AG08396 (cell line): Measurements from ENCODE around the gene RCN2.

Experiments
- DNase-seq: peaks from one replicate; pipeline ENCODE4 v3.0.0; 2012; ENCODE audit warnings: low spot score, mixed read lengths

Gene RCN2

DNA sequence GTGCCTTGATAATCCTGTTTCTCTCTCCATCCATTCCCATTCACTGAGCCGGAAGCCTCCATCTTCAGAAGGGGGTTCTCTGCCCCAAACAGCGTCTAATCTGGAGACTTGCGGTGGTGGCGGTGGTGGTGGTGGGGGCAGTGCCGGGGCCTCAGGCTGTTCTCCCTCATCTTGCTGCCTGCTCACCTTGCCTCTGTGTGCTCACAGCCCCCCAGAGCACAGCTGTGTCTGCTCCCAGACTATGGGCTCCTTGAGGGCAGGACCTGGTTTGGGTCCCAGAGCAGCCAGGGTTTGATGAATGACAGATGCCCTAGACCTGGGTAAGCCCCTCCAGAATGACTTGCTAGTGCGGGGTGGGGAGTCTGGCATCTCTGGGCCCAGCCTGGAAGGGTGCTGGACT is 62.9 kb downstream of the RCN2 start:
- DNase-seq = no peak

DNA sequence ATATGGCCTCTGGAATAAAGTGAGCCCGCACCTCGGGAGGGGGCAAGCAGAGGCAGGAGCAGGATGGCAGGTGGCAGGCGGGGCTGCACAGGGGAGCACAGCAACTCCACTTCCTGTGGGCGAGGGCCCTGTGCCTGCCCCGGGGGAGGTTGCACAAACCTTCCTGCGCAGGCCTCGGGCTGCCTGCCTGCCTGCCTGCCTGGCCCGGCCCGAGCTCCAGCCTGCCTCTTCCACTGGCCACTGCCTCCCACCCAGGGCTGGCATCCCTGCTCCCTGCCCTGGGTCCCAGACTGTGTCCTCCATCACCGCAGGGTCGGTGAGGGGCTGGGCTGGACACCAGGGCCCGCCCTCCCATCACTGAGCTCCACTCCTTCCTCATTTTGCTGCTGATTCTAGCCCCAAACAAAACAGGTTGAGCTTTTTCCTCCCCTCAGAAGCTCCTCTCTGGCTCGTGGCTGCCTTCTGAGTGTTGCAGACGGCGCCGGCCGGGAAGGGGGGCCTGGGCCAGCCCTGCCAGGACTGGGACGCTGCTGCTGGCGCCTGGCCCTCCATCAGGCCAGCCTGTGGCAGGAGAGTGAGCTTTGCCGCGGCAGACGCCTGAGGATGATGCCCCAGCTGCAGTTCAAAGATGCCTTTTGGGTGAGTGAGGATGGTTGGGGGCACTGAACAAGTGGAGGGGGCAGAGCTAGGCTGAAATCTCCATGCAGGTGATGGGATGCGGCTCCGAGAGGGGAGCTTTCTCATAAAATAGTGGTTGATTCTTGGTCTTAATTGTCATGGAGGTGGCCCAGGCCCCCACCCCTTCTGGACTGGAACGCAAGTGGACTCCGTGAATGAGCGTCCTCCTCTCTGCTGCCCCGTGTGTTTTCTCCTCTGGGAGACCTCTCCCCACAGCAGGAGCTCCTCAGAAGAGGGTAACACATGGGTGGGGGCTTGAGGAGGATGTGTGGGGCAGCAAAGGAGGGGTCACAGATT is 63.7 kb downstream of the RCN2 start, which contains the start of gene PSTPIP1:
TSS of gene PSTPIP1 (plus strand) at position 156 of the 975 bp plus-strand sequence. CDS start at position 604, 448 bp downstream.
- peak; percentile 65 for DNase-seq

DNA sequence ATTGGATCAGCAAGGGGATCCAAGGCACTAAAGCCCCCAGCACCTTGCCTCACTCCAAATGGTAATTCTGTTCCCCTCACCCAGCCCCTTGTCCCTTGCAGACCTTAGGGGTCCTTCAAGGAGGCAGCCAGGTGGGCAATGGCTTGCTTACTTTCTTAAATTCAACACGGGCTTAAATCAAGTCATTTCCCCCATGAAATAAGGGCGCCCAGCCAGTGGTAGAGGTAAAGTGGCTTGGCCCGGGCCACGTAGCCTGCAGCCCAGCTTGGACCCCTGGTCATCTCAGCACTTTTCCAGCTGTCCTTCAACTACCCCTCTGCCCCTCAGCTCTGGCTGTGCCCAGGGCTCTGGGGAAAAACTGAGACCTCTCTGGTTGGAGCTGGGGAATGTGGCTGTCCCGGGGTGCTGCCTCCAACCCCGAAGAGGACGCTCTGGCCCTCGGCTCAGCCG is 64.6 kb downstream of the RCN2 start:
- no peak for DNase-seq

DNA sequence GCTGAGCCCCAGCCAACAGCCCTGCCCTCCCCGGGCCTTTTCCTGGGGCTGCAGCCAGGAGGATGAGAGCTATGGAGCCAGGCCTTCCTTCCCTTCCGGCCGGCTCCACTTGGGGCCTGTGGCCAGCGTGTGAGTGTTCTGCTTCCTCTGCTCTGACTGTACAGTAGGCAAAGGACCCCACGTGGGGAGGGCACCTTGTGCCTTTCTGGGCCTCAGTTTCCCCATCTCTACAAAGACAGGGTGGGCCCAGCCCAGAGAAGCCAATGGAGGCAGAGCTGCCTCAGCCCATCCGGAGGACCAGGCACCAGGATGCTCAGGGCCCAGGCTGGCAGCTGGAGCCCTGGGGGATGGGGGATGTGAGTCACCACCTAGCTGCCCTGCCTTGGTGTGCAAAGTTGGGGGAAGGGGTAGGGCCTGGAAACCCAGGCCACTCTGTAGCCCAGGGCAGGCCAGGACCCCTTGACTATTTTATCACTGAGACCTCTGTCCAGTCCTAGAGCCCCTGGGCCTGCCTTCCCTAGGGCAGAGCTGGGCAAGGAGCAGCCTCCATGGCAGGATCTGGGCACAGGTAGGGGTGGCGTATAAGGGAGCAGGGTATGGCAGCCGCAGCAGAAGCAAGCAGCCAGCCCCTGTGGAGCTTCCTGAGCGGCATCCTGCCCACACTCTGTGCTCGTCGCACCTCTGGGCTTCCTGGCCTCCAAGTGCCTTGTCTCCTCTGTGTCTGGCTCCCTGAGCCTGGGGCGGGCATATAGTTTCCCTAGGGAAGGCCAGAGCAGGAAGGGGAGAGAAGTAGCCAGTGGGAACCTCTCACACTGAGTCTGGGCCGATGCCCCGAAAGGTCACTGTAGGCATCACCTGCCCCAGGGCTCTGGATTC is 65.2 kb downstream of the RCN2 start:
- peak; percentile 67 for DNase-seq

DNA sequence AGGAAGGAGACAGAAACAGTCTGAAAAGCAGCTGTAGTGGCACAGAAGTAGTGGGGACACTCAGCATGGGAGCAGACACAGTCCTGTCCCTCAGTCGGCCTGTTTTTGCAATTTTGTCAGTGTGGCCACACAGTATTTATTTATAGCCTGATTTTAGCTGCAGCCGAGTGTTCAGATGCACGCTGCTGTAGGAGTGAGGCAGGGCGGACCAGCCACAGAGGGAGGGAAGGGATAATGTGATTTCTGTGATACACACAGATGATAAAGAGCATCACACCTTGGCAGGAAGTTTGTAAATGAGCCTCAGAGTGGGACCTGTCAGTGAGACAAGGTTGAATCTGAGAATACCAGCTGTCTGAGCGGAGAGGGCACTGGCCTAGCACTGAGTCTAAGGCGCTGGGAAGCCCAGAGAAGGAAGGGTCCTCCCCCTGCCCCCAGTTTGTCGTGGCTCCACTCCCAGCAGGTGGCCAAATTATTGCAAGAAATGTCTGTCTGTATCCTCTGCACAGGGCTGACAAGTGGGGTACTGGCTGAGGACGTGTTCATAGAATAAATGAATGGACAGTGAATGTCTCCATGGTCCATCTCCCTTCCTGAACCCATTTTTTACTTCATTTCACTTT is 67.2 kb downstream of the RCN2 start:
- no peak for DNase-seq

DNA sequence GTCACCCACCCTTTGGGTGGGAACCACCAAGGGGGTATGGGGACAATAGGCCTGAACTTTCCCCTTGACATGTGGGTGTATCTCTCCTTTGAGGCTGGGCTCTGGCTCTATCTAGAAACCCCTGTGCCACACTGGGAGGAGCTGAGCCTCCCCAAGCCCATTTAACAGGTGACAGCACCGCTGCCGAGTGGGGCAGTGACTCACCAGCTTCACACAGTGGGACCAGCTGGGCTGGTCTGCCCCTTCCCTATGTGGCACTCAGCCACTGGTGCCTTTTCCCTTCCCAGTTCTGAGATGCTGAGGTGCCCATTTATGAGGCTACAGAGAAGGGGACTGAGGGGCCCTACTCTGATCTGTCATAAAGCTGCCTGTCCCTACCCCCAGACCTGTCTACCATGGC is 68.4 kb downstream of the RCN2 start:
- no peak for DNase-seq

DNA sequence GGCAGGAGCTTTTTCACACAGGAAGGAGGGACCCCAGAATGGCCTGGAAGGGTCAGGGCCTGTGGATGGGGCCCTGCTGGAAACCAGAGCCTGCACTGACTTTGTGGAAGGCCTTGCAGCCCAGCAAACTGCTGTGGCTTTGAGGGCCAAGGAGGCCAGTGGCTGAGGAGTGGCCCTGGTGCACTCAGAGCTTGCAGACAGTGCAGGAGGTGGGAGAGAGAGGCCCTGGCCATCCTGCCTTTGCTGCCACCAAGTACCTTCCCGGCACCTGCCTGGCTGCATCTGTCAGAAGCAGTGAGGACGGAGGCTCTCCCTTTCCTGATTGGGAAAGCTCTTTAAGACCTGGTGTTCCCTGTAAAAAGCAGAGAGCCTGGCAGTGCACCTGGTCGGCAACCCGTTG is 69.8 kb downstream of the RCN2 start:
- no peak for DNase-seq

DNA sequence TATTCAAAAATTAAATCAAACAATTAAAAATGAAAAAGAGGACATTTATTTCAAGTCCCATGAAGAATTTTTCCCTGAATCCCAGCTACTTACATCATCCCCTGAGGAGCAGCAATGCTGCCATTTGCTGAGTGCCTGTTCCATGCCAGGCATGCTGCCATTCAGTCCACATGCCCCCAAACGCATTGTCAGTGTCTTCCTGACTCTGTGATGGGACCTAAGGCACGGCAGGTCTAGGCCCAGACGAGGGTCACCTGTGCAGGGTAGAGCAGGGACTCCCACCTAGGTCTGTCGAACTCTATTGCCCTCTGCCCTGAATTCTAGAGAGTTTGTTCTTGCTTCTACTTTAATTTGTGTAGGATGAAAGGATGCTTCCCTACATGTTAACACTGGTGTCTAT is 70.4 kb downstream of the RCN2 start:
- DNase-seq = no peak

GRCh38 chr15:77002436-77002835 is 70.9 kb downstream of the RCN2 start:
- no peak for DNase-seq

GRCh38 chr15:77002954-77003912 is 71.7 kb downstream of the RCN2 start:
- DNase-seq = no peak
